GM21360 (cell line): ENCODE measurements around the gene PPP1R2B.
"Not testable (repeated sequence)": the region's sequence is repeated elsewhere in the genome, so short reads cannot be mapped to it uniquely, and the experiment has no call there.

Source experiments
- ATAC-seq: cut with Tn5 transposase; IDR thresholded peaks from one replicate; pipeline ENCODE4 v1.9.1; 2021; ENCODE audit warnings: mild to moderate bottlenecking, moderate library complexity; ENCODE audit not compliant: unreplicated experiment

PPP1R2B gene

GRCh38 chr5:156850206-156850751 is at the start of gene PPP1R2B:
PPP1R2B (plus strand) TSS chr5:156850295; CDS start chr5:156850563, 268 bp downstream.
- no peak for ATAC-seq

GRCh38 chr5:156800929-156801328 is 49.2 kb upstream of the PPP1R2B start:
- ATAC-seq = no peak

GRCh38 chr5:156802501-156802900 is 47.6 kb upstream of the PPP1R2B start:
- ATAC-seq = no peak

GRCh38 chr5:156803404-156803803 is 46.7 kb upstream of the PPP1R2B start:
- ATAC-seq = no peak

- no peak for ATAC-seq
Observed at GRCh38 chr5:156812959-156813358, 37.1 kb upstream of the PPP1R2B start.

GRCh38 chr5:156815988-156816599 is 34.0 kb upstream of the PPP1R2B start:
- ATAC-seq = peak; percentile 70

- ATAC-seq = no peak
Observed at GRCh38 chr5:156819537-156819936, 30.6 kb upstream of the PPP1R2B start.

GRCh38 chr5:156819967-156820581 is 30.0 kb upstream of the PPP1R2B start:
- no peak for ATAC-seq

GRCh38 chr5:156824241-156824640 is 25.9 kb upstream of the PPP1R2B start:
- no peak for ATAC-seq

GRCh38 chr5:156824800-156825199 is 25.3 kb upstream of the PPP1R2B start:
- ATAC-seq = no peak

- ATAC-seq = no peak
Observed at GRCh38 chr5:156825688-156826087, 24.4 kb upstream of the PPP1R2B start.

GRCh38 chr5:156826150-156826549 is 23.9 kb upstream of the PPP1R2B start:
- peak; percentile 89 for ATAC-seq

GRCh38 chr5:156834916-156835315 is 15.2 kb upstream of the PPP1R2B start:
- ATAC-seq = no peak

- peak; percentile 50 for ATAC-seq
Observed at GRCh38 chr5:156835905-156836304, 14.2 kb upstream of the PPP1R2B start.

- no peak for ATAC-seq
Observed at GRCh38 chr5:156836846-156837245, 13.2 kb upstream of the PPP1R2B start.

GRCh38 chr5:156838961-156839360 is 11.1 kb upstream of the PPP1R2B start:
- no peak for ATAC-seq

- ATAC-seq = no peak
Observed at GRCh38 chr5:156841737-156842136, 8.4 kb upstream of the PPP1R2B start.

- no peak for ATAC-seq
Observed at GRCh38 chr5:156846914-156847313, 3.2 kb upstream of the PPP1R2B start.

- not testable (repeated sequence) for ATAC-seq
Observed at GRCh38 chr5:156848447-156848846, 1.6 kb upstream of the PPP1R2B start.

- no peak for ATAC-seq
Observed at GRCh38 chr5:156851880-156852279, 1.8 kb downstream of the PPP1R2B start.

- not testable (repeated sequence) for ATAC-seq
Observed at GRCh38 chr5:156853055-156853454, 3.0 kb downstream of the PPP1R2B start.

- ATAC-seq = no peak
Observed at GRCh38 chr5:156865427-156865826, 15.3 kb downstream of the PPP1R2B start.

- ATAC-seq = no peak
Observed at GRCh38 chr5:156870498-156870839, 20.4 kb downstream of the PPP1R2B start.
